Urothelium cell line (cell line): Measurements from ENCODE around the gene ZKSCAN5.
A peak's percentile ranks its signal among the peaks of the same experiment; 100 is the strongest.
"Not testable (repeated sequence)": the region's sequence is repeated elsewhere in the genome, so short reads cannot be mapped to it uniquely, and the experiment has no call there.

Source experiments
- DNase-seq: peaks from one replicate; pipeline ENCODE4 v3.0.0; 2011; ENCODE audit warnings: low spot score, mixed read lengths
- FAIRE-seq: peaks from 2 replicates; lab custom pipeline; 2011; peaks lifted over from hg19 to GRCh38; lab: Jason Lieb, UNC

The ZKSCAN5 gene

DNA sequence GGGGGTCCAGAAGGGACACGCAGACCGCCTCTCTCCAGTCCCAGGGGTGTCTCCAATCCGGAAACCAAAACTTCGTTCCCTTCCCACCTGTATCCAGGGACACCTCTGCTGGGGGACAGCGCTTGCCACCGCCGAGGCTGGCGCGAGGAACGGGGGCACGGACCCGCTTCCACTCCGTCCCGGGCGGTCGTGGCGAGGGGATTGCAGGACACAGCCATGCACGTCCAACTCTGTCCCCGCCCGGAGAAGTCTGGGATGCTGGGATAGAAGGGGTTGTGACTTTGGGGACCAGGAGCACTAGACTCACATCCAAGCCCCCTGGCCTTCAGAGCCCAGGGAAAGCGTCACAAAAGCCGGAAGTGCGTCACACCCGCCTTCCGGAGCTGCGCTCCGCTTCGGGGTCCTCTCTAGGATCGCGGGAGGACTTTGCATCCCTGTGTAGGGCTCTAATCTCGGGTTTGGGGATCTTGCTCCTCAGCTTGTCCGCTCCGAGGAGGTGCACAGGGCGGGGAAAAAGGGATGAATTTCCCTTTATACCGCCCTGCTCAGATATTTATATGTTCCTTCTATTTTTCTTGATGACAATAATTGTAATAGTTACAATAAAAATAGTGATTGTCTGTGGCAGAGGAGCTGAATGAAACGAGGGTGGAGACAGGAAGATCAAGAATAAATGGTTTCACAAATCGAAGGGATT is 47.5 kb downstream of the ZKSCAN5 start, which contains the start of gene FAM200A:
Gene FAM200A, minus strand, starts transcription at position 348 of the 697 bp plus-strand sequence. CDS start 3,707 bp downstream, outside the sequence.
- FAIRE-seq = peak; percentile 77
- DNase-seq = peak; percentile 99

DNA sequence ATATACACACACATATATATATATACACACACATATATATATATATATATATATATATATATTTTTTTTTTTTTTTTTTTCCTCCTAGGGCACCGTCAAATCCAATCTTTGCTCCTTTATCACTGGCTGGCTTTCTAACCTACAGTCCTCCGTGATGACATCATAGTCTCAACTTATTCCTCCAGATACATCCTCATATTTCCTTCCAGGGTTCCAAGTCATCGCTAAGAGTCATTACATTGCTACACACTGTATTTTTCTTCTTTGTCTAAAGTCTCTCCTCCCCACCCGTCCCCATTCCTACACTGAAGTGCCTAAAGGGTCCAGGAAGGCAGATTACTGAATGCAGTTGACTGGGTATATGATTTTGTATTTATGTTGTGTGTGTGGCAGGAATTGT is 48.6 kb downstream of the ZKSCAN5 start:
- DNase-seq (no peak), FAIRE-seq (no peak)

- DNase-seq = no peak
These were observed 50.5 kb downstream of the ZKSCAN5 start for GRCh38 chr7:99554939-99555338.

GRCh38 chr7:99557196-99557607 is 52.7 kb downstream of the ZKSCAN5 start:
- DNase-seq = no peak
- FAIRE-seq = no peak

More at GRCh38 chr7:99554939-99555338, 50.5 kb downstream of the ZKSCAN5 start:
- FAIRE-seq = no peak

GRCh38 chr7:99557940-99558305 is 53.5 kb downstream of the ZKSCAN5 start:
- DNase-seq (peak; percentile 37), FAIRE-seq (no peak)

DNA sequence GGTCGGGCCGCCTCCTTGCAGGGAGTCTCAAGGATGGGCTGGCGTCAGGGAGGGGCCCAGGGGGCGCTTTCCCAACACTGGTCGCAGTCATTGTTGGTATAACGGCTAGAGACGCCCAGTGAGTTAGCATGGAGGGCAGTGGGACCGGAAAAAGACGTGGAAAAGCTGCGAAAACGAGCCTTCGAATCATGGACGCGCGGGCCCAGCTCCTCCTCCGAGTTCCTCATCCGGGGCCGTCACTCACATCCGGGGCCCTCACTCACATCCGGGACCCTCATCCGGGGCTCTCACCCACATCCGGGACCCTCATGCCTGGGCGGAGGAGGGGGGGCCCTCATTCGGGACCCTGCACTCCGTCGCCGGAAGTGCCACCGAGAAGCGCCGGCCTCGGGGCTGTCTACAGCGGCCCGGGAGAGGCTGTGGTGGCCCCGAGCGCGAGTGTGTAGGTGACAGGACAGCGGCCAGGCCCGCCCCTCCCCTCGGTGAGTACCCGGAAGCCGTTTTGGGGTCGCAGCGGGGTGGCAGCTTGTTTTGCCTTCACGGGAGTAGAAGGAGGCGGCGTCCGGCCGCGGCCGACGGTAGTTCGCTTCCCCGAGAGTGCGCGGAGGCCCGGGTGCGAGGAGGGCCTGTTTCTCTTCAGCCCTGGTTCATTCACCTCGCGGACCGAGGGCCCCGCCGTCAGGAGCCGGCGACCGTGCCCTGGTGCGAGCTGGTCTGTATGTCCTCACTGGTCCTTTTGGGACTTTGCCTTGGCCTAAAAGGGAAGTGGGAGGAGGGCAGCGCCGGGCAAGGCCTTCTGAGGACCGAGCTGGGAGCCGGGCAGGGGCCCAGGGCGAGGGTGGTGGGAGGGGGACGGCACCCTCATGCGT is 54.1 kb downstream of the ZKSCAN5 start, which contains the start of gene ZNF655:
Gene ZNF655, plus strand, starts transcription at position 337 of the 869 bp plus-strand sequence. CDS start 1,918 bp downstream, outside the sequence.
- peak; percentile 32 for FAIRE-seq

GRCh38 chr7:99559175-99559915 is 54.9 kb downstream of the ZKSCAN5 start:
- FAIRE-seq = no peak
- DNase-seq = no peak

More for the DNA sequence above, 54.1 kb downstream of the ZKSCAN5 start, which contains the start of gene ZNF655:
- DNase-seq = peak; percentile 99

DNA sequence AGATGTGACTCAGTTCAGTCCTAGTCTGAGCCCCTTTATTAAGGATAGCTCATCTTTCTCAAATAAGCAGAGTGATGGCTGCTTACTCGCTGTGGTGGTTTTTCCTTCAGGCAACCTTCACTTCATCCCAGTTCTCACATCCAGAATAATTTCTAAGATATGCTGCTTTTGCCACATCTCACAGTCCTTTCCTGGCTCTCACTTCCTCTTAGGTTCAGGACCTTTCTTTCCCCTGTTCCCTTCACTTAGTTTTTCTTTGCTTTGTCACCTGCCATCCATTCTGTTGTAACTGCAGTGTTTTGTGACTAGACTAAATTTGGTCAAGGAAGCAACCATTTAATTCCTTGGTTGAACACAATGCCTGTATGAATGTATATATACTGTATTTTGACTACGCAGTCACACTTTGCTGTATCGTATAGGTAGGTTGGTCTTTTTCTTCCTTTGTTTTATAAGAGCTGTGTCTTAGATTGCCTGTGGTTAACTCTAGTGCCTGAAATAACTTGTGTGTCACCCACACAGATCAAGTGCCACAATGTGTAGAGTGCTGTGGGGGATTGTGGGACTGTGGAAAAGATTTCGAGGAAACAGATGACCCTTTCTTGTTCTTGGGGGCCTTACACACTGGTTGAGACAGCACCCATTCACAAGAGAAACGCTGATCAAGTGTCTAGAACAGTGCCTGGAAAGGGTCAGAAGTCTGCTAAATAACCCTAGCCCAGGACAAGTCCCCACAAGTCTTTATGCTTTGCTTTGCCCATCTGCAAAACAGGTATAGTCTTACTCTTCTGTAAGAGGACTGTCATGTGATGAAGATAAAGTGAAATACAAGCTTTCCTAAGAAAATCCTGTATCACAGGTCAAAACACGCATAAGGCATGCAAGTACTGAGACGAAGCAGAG is 56.6 kb downstream of the ZKSCAN5 start:
- FAIRE-seq (no peak), DNase-seq (no peak)

GRCh38 chr7:99561737-99562051 is 57.2 kb downstream of the ZKSCAN5 start:
- DNase-seq (no peak), FAIRE-seq (no peak)

- no peak for DNase-seq
- no peak for FAIRE-seq
These were observed 57.8 kb downstream of the ZKSCAN5 start for GRCh38 chr7:99562114-99562784.

- FAIRE-seq (peak; percentile 99), DNase-seq (peak; percentile 97)
These were observed 58.4 kb downstream of the ZKSCAN5 start for GRCh38 chr7:99562832-99563231.

GRCh38 chr7:99563650-99564049 is 59.2 kb downstream of the ZKSCAN5 start:
- FAIRE-seq (no peak), DNase-seq (peak; percentile 70)

DNA sequence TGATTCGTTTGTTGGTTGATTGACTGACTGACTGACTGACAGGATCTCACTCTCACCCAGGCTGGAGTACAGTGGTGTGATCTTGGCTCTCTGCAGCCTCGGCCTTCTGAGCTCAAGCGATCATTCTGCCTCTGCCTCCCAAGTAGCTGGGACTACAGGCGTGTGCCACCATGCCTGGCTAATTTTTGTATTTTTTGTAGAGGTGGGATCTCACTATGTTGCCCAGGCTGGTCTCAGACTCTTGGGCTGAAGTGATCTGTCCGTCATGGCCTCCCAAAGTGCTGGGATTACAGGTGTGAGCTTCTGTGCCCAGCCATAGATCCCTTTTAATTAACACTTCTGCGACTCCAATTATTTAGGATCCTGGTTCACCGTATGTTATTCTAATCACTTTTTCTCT is 64.3 kb downstream of the ZKSCAN5 start:
- DNase-seq, FAIRE-seq: not testable (repeated sequence)

GRCh38 chr7:99571768-99572167 is 67.3 kb downstream of the ZKSCAN5 start:
- FAIRE-seq (no peak), DNase-seq (no peak)

- DNase-seq (no peak), FAIRE-seq (no peak)
These were observed 68.8 kb downstream of the ZKSCAN5 start for GRCh38 chr7:99573257-99573656.

DNA sequence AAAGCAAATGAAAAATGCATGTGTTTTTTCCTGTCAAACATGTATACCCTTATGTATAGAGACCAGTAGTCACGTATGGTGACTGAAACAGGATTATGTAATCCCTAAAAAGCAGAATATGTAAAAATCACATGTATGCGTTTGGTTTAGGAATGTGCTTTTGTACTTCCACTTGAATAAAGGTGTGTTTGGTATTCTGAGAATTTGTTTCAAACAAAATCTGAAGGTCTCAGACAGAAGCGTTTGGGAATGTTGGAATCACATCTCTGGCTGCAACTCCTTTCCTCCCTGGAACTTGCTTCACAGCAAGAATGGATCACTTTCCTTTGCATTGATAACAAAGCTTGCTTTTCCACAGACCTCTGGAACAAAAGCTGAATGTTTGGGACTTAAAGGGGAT is 71.8 kb downstream of the ZKSCAN5 start:
- DNase-seq = no peak
- no peak for FAIRE-seq

- FAIRE-seq (no peak), DNase-seq (no peak)
These were observed 75.0 kb downstream of the ZKSCAN5 start for GRCh38 chr7:99579281-99579955.

DNA sequence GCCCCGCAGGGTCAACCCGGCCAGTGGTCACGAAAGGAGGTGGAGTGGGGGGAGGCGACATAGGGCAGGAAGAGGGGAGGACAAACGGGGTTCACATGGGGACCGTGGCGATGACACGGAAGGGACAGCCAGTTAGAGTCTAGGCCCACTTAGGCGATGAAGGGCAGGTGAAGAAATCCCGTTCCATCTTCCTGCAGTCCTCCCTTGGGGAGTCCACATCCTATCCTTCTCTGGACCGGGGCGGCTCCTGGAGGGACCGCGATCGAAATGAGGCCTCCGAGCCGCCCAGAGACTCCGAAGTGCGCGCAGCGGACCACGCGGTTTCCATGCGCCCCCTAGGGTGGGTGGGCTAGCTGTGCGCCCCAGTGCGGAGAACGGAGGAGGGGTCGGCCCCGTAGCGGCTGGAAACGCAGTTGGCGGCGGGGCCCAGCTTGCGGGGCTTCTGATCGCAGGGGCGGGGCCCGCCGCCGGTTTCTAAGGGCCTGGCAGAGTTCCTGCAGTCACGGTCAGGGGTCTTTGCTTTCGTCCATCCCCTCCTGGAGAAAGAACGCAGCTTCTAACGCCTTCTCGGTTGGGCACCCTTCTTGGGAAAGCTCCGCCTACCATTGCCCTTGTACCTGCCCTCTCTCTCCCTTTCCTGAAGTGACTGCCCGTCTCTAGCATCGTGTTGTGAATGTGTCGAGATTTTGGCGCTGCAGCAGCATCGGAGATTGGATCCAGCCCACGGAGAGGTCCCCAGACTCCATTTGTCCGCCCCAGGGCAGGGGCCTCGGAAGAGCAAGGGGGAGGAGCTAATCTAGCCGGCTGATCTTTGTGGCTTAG is 75.7 kb downstream of the ZKSCAN5 start:
- DNase-seq = no peak
- FAIRE-seq = no peak
